Prostate gland (tissue), 2 donors: ENCODE data around the gene COL23A1.

Experiments used
- CTCF ChIP-seq, 4 experiments: fragments of 200-600 bp in 2 of 4; fragments of 450-650 bp in 2 of 4; sonication (generic) in 2 of 4; IDR thresholded peaks; 1 replicate in 3 of 4; 2 replicates in 1 of 4; pipeline ENCODE4 v1.5.1; 2016 to 2019; ENCODE audit warnings: antibody characterized with exemption in 4 of 4, mild to moderate bottlenecking in 2 of 4, moderate library complexity in 2 of 4
- POLR2A ChIP-seq: fragments of 450-650 bp; IDR thresholded peaks from one replicate; pipeline ENCODE4 v1.6.1; 2016; ENCODE audit warnings: antibody characterized with exemption, mild to moderate bottlenecking

GRCh38 chr5:178396796-178397720, 193.1 kb downstream of the COL23A1 start:
- TF ChIP-seq CTCF (IDR thresholded peaks at IDR 0.05) (no peak), POLR2A (no peak)
